HL-60 (cell line): ENCODE results near the gene MMP2.

Experiments
- DNase-seq, 2 experiments: peaks; one replicate each; pipeline ENCODE4 v3.0.0-alpha.2; 2010 to 2020; ENCODE audit warnings: low read depth in 1 of 2, low spot score in 1 of 2
- H3K27ac ChIP-seq: fragments of 250-450 bp; sonication (Bioruptor Pico); replicated peaks from 2 replicates; pipeline ENCODE4 v1.5.1; 2020; ENCODE audit warnings: mild to moderate bottlenecking, moderate library complexity
- H3K27me3 ChIP-seq: fragments of 250-450 bp; sonication (Bioruptor Pico); 2 replicates; pipeline ENCODE4 v1.5.1; 2021; ENCODE audit warnings: mild to moderate bottlenecking, moderate library complexity; ENCODE audit not compliant: insufficient read depth, poor library complexity, severe bottlenecking
- H3K4me3 ChIP-seq: replicated peaks from 2 replicates; pipeline ENCODE4 v1.5.1; 2011; ENCODE audit warnings: mild to moderate bottlenecking, control low read depth, low read length; ENCODE audit not compliant: insufficient read depth
- GABPA ChIP-seq: IDR thresholded peaks from 2 replicates; pipeline ENCODE4 v1.6.1; 2012; ENCODE audit warnings: low read depth
- POLR2AphosphoS5 ChIP-seq: IDR thresholded peaks from 2 replicates; pipeline ENCODE4 v1.6.1; 2012; ENCODE audit warnings: low read depth
- SPI1 ChIP-seq: IDR thresholded peaks from 2 replicates; pipeline ENCODE4 v1.6.1; 2012; ENCODE audit warnings: low read depth, mild to moderate bottlenecking, borderline replicate concordance
- TF ChIP-seq, protein P1 (sequence below): IDR thresholded peaks from 2 replicates; pipeline ENCODE4 v1.6.1; 2012; ENCODE audit warnings: low read depth; ENCODE audit not compliant: insufficient replicate concordance
- TF ChIP-seq, protein P2 (sequence below): IDR thresholded peaks from one replicate; pipeline ENCODE4 v1.5.1; 2011; ENCODE audit warnings: low read length, control low read depth, inconsistent platforms; ENCODE audit not compliant: insufficient read depth

The MMP2 gene

DNA sequence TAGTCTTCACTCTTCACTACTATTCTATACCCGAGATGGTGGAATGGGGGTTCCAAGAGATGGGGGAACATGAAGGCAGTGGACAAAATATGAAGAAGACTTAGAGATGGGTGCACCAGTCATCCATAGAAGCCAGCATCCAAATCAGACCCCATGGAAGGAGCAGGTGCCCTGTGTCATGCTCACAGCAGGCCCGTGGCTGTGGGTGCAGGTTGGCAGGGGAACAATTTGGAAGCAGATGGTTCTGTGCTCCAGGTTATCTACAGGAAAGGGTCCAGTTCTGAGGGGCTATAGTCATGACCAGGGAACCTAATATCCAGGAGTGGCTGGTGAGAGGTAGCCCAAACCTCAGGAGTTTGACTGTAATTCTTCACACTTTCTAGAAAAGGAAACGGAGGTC lies 20.3 kb downstream of the MMP2 start:
- TF ChIP-seq GABPA: no peak
- TF ChIP-seq, protein P1, sequence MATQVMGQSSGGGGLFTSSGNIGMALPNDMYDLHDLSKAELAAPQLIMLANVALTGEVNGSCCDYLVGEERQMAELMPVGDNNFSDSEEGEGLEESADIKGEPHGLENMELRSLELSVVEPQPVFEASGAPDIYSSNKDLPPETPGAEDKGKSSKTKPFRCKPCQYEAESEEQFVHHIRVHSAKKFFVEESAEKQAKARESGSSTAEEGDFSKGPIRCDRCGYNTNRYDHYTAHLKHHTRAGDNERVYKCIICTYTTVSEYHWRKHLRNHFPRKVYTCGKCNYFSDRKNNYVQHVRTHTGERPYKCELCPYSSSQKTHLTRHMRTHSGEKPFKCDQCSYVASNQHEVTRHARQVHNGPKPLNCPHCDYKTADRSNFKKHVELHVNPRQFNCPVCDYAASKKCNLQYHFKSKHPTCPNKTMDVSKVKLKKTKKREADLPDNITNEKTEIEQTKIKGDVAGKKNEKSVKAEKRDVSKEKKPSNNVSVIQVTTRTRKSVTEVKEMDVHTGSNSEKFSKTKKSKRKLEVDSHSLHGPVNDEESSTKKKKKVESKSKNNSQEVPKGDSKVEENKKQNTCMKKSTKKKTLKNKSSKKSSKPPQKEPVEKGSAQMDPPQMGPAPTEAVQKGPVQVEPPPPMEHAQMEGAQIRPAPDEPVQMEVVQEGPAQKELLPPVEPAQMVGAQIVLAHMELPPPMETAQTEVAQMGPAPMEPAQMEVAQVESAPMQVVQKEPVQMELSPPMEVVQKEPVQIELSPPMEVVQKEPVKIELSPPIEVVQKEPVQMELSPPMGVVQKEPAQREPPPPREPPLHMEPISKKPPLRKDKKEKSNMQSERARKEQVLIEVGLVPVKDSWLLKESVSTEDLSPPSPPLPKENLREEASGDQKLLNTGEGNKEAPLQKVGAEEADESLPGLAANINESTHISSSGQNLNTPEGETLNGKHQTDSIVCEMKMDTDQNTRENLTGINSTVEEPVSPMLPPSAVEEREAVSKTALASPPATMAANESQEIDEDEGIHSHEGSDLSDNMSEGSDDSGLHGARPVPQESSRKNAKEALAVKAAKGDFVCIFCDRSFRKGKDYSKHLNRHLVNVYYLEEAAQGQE: no peak
- no peak for TF ChIP-seq POLR2AphosphoS5
- TF ChIP-seq, protein P2, sequence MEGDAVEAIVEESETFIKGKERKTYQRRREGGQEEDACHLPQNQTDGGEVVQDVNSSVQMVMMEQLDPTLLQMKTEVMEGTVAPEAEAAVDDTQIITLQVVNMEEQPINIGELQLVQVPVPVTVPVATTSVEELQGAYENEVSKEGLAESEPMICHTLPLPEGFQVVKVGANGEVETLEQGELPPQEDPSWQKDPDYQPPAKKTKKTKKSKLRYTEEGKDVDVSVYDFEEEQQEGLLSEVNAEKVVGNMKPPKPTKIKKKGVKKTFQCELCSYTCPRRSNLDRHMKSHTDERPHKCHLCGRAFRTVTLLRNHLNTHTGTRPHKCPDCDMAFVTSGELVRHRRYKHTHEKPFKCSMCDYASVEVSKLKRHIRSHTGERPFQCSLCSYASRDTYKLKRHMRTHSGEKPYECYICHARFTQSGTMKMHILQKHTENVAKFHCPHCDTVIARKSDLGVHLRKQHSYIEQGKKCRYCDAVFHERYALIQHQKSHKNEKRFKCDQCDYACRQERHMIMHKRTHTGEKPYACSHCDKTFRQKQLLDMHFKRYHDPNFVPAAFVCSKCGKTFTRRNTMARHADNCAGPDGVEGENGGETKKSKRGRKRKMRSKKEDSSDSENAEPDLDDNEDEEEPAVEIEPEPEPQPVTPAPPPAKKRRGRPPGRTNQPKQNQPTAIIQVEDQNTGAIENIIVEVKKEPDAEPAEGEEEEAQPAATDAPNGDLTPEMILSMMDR: no peak
- TF ChIP-seq SPI1: no peak
- DNase-seq: no peak
- Histone ChIP-seq H3K27me3 (no peaks in the 10 kb centered on the region), H3K27ac (peak overlapping the region; percentile 78), H3K4me3 (no peak overlapping the region)

DNA sequence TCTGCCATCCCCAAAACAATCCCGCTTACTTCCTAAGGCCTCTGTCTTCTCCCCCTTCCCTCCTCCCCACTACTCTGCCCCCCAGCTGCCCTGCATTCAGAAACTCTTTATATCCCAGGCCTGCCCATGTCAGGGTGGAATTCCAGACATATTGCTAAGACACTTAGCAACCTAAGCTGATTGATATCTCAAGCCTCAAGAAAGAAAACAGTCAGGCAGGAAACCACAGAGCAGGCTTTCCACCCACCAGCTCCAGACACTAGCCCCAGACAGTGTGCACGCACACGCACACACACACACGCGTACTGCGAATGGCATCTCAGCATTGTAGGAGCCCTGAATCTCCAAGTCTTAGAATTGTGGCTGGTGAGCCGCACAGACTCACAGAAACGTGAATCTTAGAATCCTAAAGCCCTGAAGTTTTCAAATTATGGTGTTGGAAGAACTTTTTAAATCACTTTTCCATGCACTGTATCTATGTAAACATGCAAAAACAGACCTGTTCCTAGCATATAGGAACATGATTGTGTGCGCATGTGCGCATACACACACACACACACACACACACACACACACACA lies 21.0 kb downstream of the MMP2 start:
- no peaks in the 10 kb centered on the region for H3K27me3 ChIP-seq
- DNase-seq: peak in 1 of 2 experiments; percentile 74
- TF ChIP-seq, protein P1: no peak
- TF ChIP-seq POLR2AphosphoS5 (no peak), SPI1 (no peak), GABPA (no peak)
- TF ChIP-seq, protein P2: no peak
- H3K27ac ChIP-seq: peak overlapping the region; percentile 78
- H3K4me3 ChIP-seq: no peak overlapping the region

DNA sequence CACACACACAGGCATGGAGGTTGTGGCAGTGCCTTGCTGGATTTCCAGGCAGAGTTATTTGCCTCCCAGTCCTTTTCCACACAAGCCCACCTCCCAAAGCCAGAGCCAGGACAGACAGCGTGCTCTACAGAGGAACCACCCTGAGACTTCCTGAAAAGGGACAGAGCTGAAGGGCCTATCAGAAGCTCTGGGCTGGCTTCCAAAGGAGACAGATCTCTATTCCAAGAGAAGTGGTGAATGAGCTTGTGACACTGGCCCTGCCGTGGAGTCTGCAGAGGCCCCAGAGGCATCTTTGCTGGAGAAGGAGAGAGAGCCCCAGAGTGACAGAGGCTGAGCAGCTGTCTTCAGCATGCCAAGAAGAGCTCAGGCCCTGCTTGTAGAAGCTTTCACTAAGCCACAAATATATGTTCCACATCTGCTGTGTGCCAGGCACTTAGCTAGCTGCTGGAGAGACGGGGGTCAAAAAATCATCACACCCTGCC lies 21.6 kb downstream of the MMP2 start:
- TF ChIP-seq POLR2AphosphoS5 (peak; percentile 55; the same call in 1 of the 2 replicates), GABPA (no peak), SPI1 (peak; percentile 80; the same call in 1 of the 2 replicates)
- TF ChIP-seq, protein P1: no peak
- TF ChIP-seq, protein P2: no peak
- no peak overlapping the region for H3K4me3 ChIP-seq
- DNase-seq: peak in 1 of 2 experiments; percentile 85
- peak overlapping the region; percentile 78 for H3K27ac ChIP-seq
- no peaks in the 10 kb centered on the region for H3K27me3 ChIP-seq
